Lower leg skin (tissue), 3 donors: ENCODE results near the gene ABCD4.

Experiments
- POLR2A ChIP-seq, 2 donors: fragments of 450-650 bp; IDR thresholded peaks; one replicate each; pipeline ENCODE4 v1.6.1; 2016 to 2017; ENCODE audit warnings: antibody characterized with exemption in 2 of 2, mild to moderate bottlenecking in 1 of 2, moderate library complexity in 1 of 2
- TF ChIP-seq, protein P1 (sequence below), 3 donors: fragments of 450-650 bp; IDR thresholded peaks; one replicate each; pipeline ENCODE4 v1.5.1; 2016; ENCODE audit warnings: antibody characterized with exemption in 3 of 3, mild to moderate bottlenecking in 3 of 3, moderate library complexity in 2 of 3

DNA sequence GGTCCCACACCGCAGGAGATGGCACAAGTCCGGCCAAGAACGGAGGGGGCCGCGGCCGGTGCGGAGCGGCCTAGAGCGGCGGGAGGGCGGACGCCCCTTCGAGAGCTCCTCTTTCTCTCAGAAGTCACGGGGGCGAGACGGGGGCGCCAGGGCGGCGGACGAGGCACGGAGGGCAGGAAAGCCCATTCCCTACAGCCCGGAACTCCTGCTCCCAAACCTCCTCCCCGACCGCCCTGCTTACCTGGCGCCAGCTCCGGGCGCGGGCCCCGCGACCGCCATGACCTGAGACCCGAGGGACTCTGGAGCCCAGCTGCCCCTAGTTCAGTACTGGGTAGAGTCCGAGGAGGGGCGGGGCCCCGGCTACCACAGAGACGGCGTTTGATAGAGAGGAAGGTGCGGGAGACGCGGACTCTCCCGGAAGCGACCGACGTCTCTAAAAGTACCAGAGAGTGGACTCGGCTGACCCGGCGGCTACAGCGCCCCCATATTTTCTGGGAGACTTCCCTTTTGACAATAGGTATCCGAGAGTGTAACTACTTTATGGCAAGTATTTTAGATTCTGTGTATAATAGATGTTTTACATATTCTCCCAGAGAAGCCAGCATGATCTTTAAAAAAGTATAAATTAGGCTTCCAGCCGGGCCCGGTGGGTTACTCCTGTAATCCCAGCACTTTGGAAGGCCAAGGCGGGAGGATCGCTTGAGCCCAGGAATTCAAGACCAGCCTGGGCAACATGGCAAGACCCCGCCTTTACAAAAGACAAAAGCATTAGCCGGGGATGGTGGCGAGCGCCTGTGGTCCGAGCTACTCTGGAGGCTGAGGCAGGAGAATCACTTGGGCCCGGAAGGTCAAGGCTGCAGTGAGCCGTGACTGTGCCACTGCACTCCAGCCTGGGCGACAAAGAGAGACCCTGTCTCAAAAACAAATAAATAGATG is at the start of gene ABCD4:
- TF ChIP-seq, protein P1, sequence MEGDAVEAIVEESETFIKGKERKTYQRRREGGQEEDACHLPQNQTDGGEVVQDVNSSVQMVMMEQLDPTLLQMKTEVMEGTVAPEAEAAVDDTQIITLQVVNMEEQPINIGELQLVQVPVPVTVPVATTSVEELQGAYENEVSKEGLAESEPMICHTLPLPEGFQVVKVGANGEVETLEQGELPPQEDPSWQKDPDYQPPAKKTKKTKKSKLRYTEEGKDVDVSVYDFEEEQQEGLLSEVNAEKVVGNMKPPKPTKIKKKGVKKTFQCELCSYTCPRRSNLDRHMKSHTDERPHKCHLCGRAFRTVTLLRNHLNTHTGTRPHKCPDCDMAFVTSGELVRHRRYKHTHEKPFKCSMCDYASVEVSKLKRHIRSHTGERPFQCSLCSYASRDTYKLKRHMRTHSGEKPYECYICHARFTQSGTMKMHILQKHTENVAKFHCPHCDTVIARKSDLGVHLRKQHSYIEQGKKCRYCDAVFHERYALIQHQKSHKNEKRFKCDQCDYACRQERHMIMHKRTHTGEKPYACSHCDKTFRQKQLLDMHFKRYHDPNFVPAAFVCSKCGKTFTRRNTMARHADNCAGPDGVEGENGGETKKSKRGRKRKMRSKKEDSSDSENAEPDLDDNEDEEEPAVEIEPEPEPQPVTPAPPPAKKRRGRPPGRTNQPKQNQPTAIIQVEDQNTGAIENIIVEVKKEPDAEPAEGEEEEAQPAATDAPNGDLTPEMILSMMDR (IDR thresholded peaks at IDR 0.05), result no peak
- TF ChIP-seq POLR2A (IDR thresholded peaks at IDR 0.05), result no peak
